HepG2 (cell line): ENCODE results near the gene SLC2A5. TPM values are rescaled to one million over a fixed set of nuclear protein-coding genes. Genes with fewer than 3 reads are reported as not detected.

Experiments
- ATAC-seq: fragments of 200-7000 bp; cut with Tn5 transposase; 3 replicates; pipeline ENCODE4 v1.9.1; 2020; ENCODE audit warnings: mild to moderate bottlenecking, moderate library complexity
- BruUV-seq: library from RNA; stranded (reverse); fragments of 400-500 nt; replicated peaks from 2 replicates; lab custom pipeline; 2021; lab: Mats Ljungman, UMichigan
- CTCF ChIA-PET: fragments of 300-600 bp; formaldehyde crosslinking; extraction: SDS; loops from one replicate; lab custom pipeline; 2021; ENCODE audit warnings: low total read pairs, inconsistent platforms, low intra/inter-chr PET ratio; lab: Yijun Ruan, JAX
- POLR2A ChIA-PET: fragments of 350-600 bp; sonication (Branson Sonifier 250); formaldehyde crosslinking; loops from one replicate; lab custom pipeline; 2020; ENCODE audit warnings: antibody characterized with exemption, inconsistent platforms; lab: Yijun Ruan, JAX
- DNase-seq: peaks from one replicate; pipeline ENCODE4 v3.0.0-alpha.2; 2015; ENCODE audit warnings: low spot score
- FAIRE-seq: peaks from 3 replicates; lab custom pipeline; 2011; peaks lifted over from hg19 to GRCh38; lab: Jason Lieb, UNC
- H2AFZ ChIP-seq: one replicate; pipeline ENCODE4 v1.6.1; 2011; ENCODE audit warnings: low read length, inconsistent platforms
- H3K27ac ChIP-seq: fragments of 300-600 bp; 3 replicates; pipeline ENCODE4 v1.8.0; 2011; ENCODE audit warnings: mixed run types, mild to moderate bottlenecking, mixed read lengths, low read length, inconsistent platforms; ENCODE audit not compliant: insufficient read depth; ENCODE audit errors: extremely low read length
- H3K27me3 ChIP-seq, 2 experiments: fragments of 200-600 bp in 1 of 2; 2 replicates in 1 of 2; 3 replicates in 1 of 2; pipeline versions ENCODE4 v1.6.0 to v1.8.0; 2011; ENCODE audit warnings: low read length in 2 of 2, mild to moderate bottlenecking in 2 of 2, moderate library complexity in 2 of 2, inconsistent platforms in 1 of 2; ENCODE audit not compliant: insufficient read depth in 2 of 2, control insufficient read depth in 1 of 2
- H3K36me3 ChIP-seq, 2 experiments: fragments of 200-600 bp in 1 of 2; replicated peaks in 1 of 2; 2 replicates in 1 of 2; 3 replicates in 1 of 2; pipeline versions ENCODE4 v1.5.1 to v1.8.0; 2011; ENCODE audit warnings: low read length in 2 of 2, inconsistent platforms in 1 of 2; ENCODE audit not compliant: insufficient read depth in 2 of 2, control insufficient read depth in 1 of 2
- H3K4me1 ChIP-seq: 2 replicates; pipeline ENCODE4 v1.5.1; 2012; ENCODE audit warnings: low read length, inconsistent platforms; ENCODE audit not compliant: insufficient read depth
- H3K4me2 ChIP-seq: 2 replicates; pipeline ENCODE4 v1.6.0; 2011; ENCODE audit warnings: low read depth, low read length, inconsistent platforms
- H3K4me3 ChIP-seq, 3 experiments: fragments of 200-600 bp in 1 of 3; sonication (generic), shearing (Covaris generic) in 1 of 3; replicated peaks in 1 of 3; 2 replicates each; pipeline ENCODE4 v1.5.1; 2011 to 2016; ENCODE audit warnings: low read length in 3 of 3, inconsistent platforms in 2 of 3, low read depth in 2 of 3, mild to moderate bottlenecking in 2 of 3, control low read depth in 1 of 3, mixed read lengths in 1 of 3; ENCODE audit not compliant: insufficient read depth in 1 of 3
- H3K79me2 ChIP-seq: one replicate; pipeline ENCODE4 v1.6.1; 2011; ENCODE audit warnings: low read length, inconsistent platforms; ENCODE audit not compliant: insufficient read depth
- H3K9ac ChIP-seq: 2 replicates; pipeline ENCODE4 v1.6.0; 2011; ENCODE audit warnings: mild to moderate bottlenecking, low read depth, low read length, inconsistent platforms; ENCODE audit not compliant: insufficient read depth
- H3K9me3 ChIP-seq: 2 replicates; pipeline ENCODE4 v1.5.1; 2012; ENCODE audit warnings: mild to moderate bottlenecking, low read length
- H4K20me1 ChIP-seq: 2 replicates; pipeline ENCODE4 v1.6.0; 2011; ENCODE audit warnings: inconsistent platforms, mild to moderate bottlenecking, low read length, moderate library complexity; ENCODE audit not compliant: insufficient read depth
- IKZF5 ChIP-seq: IDR thresholded peaks from 2 replicates; pipeline ENCODE4 v1.6.1; 2018; ENCODE audit warnings: missing genetic modification reagents, mild to moderate bottlenecking, missing compliant biosample characterization
- JUN ChIP-seq: sonication (generic); formaldehyde crosslinking; IDR thresholded peaks from 2 replicates; pipeline ENCODE4 v1.4.0; 2020; ENCODE audit warnings: mild to moderate bottlenecking, missing genetic modification reagents
- KDM3A ChIP-seq: IDR thresholded peaks from 2 replicates; pipeline ENCODE4 v1.6.1; 2018; ENCODE audit warnings: low read depth, missing compliant biosample characterization
- KDM4B ChIP-seq: sonication (generic); formaldehyde crosslinking; IDR thresholded peaks from 2 replicates; pipeline ENCODE4 v1.4.0; 2020; ENCODE audit warnings: missing genetic modification reagents
- MXD3 ChIP-seq: IDR thresholded peaks from 2 replicates; pipeline ENCODE4 v1.6.1; 2016; ENCODE audit warnings: mild to moderate bottlenecking, missing biosample characterization, missing genetic modification reagents
- NFYC ChIP-seq: IDR thresholded peaks from 2 replicates; pipeline ENCODE4 v1.6.1; 2016; ENCODE audit warnings: missing genetic modification reagents, missing compliant biosample characterization
- REXO4 ChIP-seq: sonication (generic); formaldehyde crosslinking; IDR thresholded peaks from 2 replicates; pipeline ENCODE4 v1.8.0; 2022; ENCODE audit warnings: missing genetic modification reagents, mild to moderate bottlenecking, borderline replicate concordance
- ZBTB44 ChIP-seq: sonication (generic); formaldehyde crosslinking; IDR thresholded peaks from 2 replicates; pipeline ENCODE4 v1.4.0; 2020; ENCODE audit warnings: missing genetic modification reagents
- ZNF121 ChIP-seq: sonication (generic); formaldehyde crosslinking; IDR thresholded peaks from 2 replicates; pipeline ENCODE4 v1.5.0; 2020; ENCODE audit warnings: mild to moderate bottlenecking, missing genetic modification reagents
- ZNF136 ChIP-seq: sonication (generic); formaldehyde crosslinking; IDR thresholded peaks from 2 replicates; pipeline ENCODE4 v1.8.1; 2022; ENCODE audit warnings: low read depth, mild to moderate bottlenecking, moderate library complexity, missing genetic modification reagents
- ZNF512B ChIP-seq: sonication (generic); formaldehyde crosslinking; IDR thresholded peaks from 2 replicates; pipeline ENCODE4 v1.5.1; 2020; ENCODE audit warnings: missing genetic modification reagents, mild to moderate bottlenecking, borderline replicate concordance
- ZNF776 ChIP-seq: sonication (generic); formaldehyde crosslinking; IDR thresholded peaks from 2 replicates; pipeline ENCODE4 v1.4.0; 2020; ENCODE audit warnings: mild to moderate bottlenecking, missing genetic modification reagents
- WGBS: methylation state at CpG from one replicate; pipeline ENCODE4 v1.1.6; 2017; ENCODE audit warnings: low lambda C conversion rate; 5-methylcytosine and 5-hydroxymethylcytosine counted together
- in situ Hi-C: cut with HindIII; loops from 2 replicates; pipeline ENCODE4 v1.10.0; 2017; ENCODE audit warnings: low pct_unique_long_range_greater_than_20kb; ENCODE audit not compliant: extremely low pct_ligation_motif_present
- intact Hi-C: fragments of 100-400 bp; cut with micrococcal nuclease; formaldehyde crosslinking; loops from one replicate; pipeline ENCODE4 v1.10.0; 2022; ENCODE audit not compliant: unreplicated experiment
- polyA plus RNA-seq, 8 experiments: library from polyadenylated mRNA; depleted of rRNA in 3 of 8; stranded (reverse) in 7 of 8; unstranded in 1 of 8; fragments of >200 nt; fragmentation: Illumina TruSeq in 4 of 8; extraction: Trizol in 4 of 8; gene quantifications; 2 replicates each; pipeline versions ENCODE4 v1.2.1 to v1.2.3, GENCODE V29; 2011 to 2016; ENCODE audit warnings: low read depth in 4 of 8, missing spikeins in 1 of 8, mixed read lengths in 1 of 8; ENCODE audit not compliant: insufficient read depth in 1 of 8
- total RNA-seq, 5 experiments: library from RNA; depleted of rRNA; stranded (reverse); fragments of >200 nt; fragmentation: Illumina TruSeq; extraction: Trizol; gene quantifications; 2 replicates each; pipeline ENCODE4 v1.2.3, GENCODE V29; 2016; ENCODE audit warnings: low read depth in 1 of 5
- TF ChIP-seq, protein P1 (sequence below): sonication (generic); formaldehyde crosslinking; IDR thresholded peaks from 2 replicates; pipeline ENCODE4 v1.4.0; 2020; ENCODE audit warnings: missing genetic modification reagents
- TF ChIP-seq, protein P2 (sequence below): sonication (generic); formaldehyde crosslinking; IDR thresholded peaks from 2 replicates; pipeline ENCODE4 v1.4.0; 2020; ENCODE audit warnings: missing genetic modification reagents

Gene SLC2A5
- total and polyA plus RNA-seq, 2 of the 13 experiments (the other 11 are each of a cell fraction or from before 2014, with no cell fraction given) = 0.04 to 0.54 TPM

GRCh38 chr1:9078015-9078751 is 8.7 kb upstream of the SLC2A5 start:
- 50% methylated on average over 9 of the region's 9 CpGs for WGBS
- intact Hi-C loops = no loop called here
- Histone ChIP-seq H3K27ac (no peak overlapping the region), H3K79me2 (no peaks in the 10 kb centered on the region), H3K36me3 (no peaks in the 10 kb centered on the region), H3K9ac (no peak overlapping the region), H3K4me2 (no peak overlapping the region), H2AFZ (no peak overlapping the region), H3K4me1 (peaks cover 25% of the 10 kb centered on the region), H3K27me3 (peaks cover 0 to 37% of the 10 kb centered on the region in 2 experiments; a peak in 3 of 5 replicates), H3K9me3 (no peaks in the 10 kb centered on the region), H3K4me3 (no peak overlapping the region), H4K20me1 (no peaks in the 10 kb centered on the region)
- no peak for ATAC-seq
- TF ChIP-seq ZNF121 (no peak), JUN (CRISPR knock-in tag) (no peak), IKZF5 (no peak), ZBTB44 (CRISPR knock-in tag) (no peak), ZNF512B (no peak), KDM3A (CRISPR knock-in tag) (no peak), ZNF776 (CRISPR knock-in tag) (no peak), KDM4B (CRISPR knock-in tag) (no peak), REXO4 (CRISPR knock-in tag) (no peak), NFYC (no peak), MXD3 (CRISPR knock-in tag) (no peak), ZNF136 (CRISPR knock-in tag) (no peak)
- TF ChIP-seq, protein P1, sequence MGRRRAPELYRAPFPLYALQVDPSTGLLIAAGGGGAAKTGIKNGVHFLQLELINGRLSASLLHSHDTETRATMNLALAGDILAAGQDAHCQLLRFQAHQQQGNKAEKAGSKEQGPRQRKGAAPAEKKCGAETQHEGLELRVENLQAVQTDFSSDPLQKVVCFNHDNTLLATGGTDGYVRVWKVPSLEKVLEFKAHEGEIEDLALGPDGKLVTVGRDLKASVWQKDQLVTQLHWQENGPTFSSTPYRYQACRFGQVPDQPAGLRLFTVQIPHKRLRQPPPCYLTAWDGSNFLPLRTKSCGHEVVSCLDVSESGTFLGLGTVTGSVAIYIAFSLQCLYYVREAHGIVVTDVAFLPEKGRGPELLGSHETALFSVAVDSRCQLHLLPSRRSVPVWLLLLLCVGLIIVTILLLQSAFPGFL (CRISPR knock-in tag) = no peak
- TF ChIP-seq, protein P2, sequence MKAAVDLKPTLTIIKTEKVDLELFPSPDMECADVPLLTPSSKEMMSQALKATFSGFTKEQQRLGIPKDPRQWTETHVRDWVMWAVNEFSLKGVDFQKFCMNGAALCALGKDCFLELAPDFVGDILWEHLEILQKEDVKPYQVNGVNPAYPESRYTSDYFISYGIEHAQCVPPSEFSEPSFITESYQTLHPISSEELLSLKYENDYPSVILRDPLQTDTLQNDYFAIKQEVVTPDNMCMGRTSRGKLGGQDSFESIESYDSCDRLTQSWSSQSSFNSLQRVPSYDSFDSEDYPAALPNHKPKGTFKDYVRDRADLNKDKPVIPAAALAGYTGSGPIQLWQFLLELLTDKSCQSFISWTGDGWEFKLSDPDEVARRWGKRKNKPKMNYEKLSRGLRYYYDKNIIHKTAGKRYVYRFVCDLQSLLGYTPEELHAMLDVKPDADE (CRISPR knock-in tag) = no peak
- FAIRE-seq = no peak
- POLR2A ChIA-PET = no interaction called here
- BruUV-seq = no TSS peak
- CTCF ChIA-PET = no interaction called here
- no peak for DNase-seq
- in situ Hi-C loops = no loop called here
